Pons (tissue), 1 donor: Measurements from ENCODE around the gene RAB8A.
A peak's percentile ranks its signal among the peaks of the same experiment; 100 is the strongest.
"Not testable (repeated sequence)": the region's sequence is repeated elsewhere in the genome, so short reads cannot be mapped to it uniquely, and the experiment has no call there.

Source experiments
- DNase-seq: peaks from one replicate; pipeline ENCODE4 v3.0.0-alpha.2; 2016; ENCODE audit warnings: low spot score

RAB8A gene

DNA sequence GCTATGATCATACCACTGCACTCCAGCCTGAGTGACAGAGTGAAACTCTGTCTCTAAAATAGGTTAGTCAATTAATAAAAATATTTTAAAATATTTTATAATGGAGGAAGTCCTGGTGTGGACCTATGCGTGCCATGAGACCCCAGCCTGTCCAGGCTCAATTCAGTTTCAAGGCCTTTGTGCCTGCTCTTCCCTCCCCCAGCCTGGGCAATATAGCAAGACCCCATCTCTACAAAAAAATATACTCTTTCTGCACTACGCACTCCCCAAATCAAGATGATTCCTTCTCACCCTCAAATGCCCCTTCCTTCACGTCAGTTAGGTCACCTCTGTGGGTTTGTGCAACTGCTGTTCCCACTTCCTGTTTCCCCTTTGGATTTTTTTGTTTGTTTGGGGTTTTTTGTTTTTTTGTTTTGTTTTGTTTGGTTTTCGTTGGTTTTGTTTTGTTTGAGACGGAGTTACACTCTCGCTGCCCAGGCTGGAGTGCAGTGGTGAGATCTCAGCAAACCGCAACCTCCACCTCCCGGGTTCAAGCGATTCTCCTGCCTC lies 30.4 kb downstream of the RAB8A start:
- no peak for DNase-seq

DNA sequence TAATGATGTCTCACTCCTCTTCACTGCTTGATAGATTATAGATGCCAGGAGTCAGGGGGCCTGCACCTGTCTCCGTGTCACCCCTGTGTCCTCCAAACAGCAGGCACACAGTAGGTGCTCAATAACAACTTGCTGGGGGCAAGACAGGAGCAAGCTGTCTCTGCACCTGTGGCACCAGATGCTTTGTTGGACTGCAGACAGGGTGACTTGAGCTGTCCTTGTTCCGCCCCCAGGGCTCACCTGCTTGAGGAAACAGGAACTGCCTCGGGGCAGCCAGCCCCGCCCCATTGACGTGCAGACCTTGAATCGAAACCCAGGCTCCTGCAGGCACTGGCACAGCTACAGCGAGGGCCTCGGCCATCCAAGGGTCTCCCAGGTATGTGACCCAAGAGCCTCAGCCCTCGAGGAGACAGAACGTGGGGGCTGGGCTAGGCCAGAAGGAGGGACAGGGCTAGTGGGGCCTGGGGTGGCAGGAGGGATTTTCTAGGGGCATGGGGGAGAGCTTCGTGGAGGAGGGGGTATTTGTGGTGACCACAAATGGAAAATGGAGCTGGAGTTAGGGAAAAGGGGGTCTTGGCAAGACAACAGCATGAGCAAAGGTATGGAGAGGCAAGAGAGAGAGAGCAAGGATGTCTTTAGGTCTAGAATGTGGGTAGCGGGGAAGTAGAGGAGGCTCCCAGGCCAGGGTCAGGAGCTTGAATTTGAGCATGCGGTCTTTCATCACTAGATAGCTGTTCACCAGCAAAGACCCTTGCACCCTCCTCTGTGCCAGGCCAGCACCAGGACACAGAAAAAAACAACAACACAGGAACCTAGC lies 31.9 kb downstream of the RAB8A start, which contains the start of gene HSH2D:
Gene HSH2D (plus strand): TSS at position 287 of the 817 bp plus-strand sequence. CDS start 5,066 bp downstream, outside the sequence.
- no peak for DNase-seq

DNA sequence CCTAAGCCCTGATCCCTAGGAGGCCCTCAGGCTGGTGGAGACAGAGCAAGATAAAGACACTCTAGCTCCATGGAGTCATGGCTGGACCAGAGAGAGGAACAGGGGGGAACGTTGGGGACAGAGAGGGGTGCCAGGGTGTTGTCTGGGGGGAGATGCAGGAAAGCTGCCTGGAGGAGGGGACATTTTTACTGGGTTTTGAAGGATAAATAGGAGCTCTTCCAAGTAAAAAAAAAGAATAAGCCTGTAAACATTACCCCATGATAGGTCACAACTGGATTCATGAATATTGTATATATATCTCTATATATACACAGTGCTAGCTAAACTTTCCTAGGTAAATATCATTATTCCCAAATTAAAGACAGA lies 32.5 kb downstream of the RAB8A start:
- no peak for DNase-seq

DNA sequence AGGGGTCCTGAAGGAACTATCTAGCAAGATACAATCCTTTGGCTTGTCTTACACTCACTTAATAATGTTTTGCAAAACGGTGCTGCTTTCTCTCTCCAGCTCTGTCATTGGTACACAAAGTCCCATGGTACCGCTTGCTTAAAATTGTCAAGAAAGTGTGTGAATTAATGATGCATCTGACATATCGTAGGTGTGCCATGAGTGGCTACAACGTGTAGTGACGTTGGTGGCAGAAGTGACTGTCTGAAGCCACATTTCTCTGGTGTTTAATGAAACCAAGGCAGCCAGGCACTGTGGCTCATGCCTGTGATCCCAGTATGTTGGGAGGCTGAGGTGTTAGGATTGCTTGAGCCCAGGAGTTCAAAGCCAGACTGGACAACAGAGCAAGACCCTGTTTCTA lies 34.4 kb downstream of the RAB8A start:
- DNase-seq, result no peak

DNA sequence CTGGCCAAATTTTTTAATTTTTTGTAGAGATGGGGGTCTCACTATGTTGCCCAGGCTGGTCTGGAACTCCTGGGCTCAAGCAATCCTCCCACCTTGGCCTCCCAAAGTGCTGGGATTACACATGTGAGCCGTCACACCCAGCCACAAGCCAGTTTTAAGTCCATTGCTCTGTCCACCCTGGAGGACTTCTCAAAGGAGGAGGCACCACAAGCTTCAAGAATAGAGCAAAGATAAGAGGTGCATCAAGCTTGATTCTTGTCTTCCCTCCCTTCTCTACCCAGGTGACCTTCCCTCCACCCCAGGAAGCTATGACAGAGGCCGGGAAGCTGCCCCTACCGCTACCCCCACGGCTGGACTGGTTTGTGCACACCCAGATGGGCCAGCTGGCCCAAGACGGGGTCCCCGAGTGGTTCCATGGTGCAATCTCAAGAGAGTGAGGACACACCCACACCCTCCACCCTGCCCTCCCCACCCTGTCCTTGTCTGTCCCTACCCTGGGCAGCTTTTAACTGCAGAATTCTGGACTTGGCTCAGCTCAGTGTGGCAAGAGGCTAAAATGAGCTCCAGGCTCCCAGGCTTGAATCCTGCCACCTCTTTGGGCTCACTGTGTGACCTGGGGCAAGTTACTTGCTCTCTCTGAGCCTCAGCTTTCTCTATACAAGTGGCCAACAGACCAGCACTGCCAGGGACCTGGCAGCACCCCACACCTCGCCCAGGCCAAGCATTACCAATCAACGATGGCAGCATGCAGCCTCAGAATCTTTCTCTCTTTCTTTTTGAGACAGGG lies 36.9 kb downstream of the RAB8A start:
- DNase-seq, result no peak

DNA sequence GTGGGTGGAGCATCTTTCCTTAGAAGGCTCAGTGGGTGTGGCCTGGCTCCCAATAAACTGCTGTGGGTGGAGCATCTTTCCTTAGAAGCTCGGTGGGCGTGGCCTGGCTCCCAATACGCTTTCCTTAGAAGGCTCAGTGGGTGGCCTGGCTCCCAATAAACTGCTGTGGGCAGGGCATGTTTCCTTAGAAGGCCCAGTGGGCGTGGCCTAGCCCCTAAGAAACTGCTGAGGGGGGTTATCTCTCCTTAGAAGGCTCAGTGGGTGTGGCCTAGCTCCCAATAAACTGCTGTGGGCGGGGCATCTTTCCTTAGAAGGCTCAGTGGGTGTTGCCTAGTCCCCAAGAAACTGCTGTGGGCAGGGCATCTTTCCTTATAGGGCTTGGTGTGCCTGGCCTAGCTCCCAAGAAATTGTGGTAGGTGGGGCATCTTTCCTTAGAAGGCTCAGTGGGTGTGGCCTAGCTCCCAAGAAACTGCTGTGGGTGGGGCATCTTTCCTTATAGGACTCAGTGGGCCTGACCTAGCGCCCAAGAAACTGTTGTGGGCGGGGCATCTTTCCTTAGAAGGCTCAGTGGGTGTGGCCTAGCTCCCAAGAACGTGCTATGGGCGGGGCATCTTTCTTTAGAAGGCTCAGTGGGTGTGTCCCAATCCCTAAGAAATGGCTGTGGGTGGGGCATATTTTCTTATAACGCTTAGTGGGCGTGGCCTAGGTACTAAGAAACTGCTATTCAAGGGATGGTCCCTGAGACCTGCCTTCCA lies 42.1 kb downstream of the RAB8A start:
- no peak for DNase-seq

DNA sequence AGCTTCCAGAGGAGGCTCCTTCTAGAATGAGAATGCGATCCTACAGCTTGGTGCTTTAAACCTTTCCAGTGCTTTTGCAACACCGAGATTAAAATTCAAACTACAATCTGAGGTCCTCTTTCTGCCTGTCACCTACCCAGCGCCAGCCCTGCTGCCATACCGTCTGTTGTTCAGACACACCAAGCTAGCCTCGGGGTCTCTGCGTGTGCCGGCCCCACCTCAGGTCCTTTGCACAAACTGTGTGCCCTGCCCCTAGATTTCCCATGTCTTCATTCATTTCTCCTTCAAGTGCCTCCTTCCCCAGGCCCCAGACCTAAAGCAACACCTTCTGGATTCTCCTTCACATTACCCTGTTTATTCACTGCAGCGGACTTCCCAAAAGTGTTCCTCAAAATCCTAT lies 42.9 kb downstream of the RAB8A start:
- DNase-seq, result no peak

DNA sequence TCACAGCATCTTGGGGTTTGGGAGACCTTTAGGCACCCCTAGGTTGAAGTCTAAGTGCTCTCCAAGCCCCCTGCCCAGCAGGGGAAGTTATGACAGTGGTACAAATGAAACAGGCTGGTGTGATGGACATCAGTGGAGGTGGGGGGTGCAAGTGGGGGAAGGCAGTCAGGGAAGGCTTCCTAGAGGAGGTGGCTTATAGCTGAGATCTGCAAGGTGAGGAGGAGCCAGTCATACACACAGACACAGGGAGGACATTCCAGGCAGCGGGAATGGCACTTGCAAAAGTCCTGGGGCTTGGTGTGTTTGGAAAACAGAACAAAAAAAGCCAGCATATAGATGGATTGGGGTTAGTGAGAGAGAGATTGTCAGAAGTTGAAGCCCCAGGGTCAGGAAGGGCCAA lies 43.4 kb downstream of the RAB8A start:
- no peak for DNase-seq

DNA sequence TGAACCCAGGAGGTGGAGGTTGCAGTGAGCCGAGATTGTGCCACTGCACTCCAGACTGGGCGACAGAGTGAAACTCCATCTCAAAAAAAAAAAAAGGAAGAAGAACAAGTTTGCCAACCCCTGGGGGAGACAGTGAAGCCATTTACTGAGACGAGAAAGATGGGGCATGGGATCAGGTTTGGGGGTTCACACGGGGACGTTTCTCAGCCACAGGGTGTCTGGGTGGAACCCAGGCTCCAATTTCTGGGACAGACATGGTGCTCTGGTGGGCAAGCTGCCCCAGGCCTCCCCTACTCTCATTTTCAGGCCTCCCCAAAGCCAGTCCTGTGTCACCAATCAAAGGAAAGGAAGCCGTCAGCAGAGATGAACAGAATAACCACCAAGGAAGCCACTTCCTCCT lies 45.2 kb downstream of the RAB8A start:
- DNase-seq, result no peak

DNA sequence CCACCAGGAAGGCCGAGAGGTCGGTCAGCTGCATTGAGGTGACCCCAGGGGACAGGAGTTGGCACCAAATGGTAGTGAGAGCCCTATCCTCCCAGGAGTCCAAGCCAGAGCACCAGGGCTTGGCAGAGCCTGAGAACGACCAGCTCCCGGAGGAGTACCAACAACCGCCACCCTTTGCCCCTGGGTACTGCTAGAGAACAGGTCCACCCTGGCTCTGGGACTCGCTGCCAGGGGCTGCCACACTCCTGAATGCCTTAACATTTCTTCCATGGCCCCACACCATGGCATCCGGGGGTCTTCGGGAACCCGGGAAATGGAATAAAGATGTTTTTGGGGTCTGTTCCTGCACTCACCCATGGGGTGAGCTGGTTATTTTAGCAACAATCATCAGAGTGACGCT lies 45.9 kb downstream of the RAB8A start:
- DNase-seq, result no peak

DNA sequence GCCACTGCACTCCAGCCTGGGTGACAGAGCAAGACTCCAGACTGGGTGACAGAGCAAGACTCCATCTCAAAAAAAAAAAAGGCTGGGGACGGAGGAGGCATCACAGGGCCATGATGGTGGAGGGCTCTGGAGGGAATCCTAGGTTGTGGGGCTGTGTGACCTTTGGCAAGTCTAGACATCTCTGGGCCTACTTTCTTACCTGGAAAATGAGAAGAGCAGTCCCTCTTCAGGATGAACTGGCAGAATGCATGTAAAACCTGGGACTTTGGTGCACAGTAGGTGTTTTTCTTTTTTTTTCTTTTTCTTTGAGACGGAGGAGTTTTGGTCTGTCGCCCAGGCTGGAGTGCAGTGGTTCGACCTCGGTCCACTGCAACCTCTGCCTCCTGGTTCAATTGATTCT lies 48.0 kb downstream of the RAB8A start:
- DNase-seq, result no peak

DNA sequence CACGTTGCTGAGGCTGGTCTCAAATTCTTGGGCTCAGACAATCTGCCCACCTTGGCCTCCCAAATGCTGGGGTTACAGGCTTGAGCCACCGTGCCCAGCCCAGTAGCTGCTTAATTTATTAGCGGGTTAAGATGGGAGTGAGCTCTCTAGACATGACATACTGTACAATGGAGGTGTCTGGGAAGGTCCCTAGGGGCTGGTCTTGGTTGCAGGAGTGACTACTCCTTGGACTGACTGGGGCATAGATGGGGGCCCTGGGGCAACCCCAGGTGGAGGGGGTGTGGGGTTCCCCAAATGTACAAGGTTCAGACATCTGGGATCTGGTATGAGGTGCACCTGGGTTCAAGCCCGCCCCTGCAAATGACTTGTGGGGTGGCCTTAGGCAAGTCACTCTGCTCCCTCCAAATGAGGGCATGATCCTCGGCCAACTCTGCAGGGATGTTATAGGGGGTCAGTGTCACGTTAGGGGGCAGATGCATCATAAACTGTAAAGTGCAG lies 48.8 kb downstream of the RAB8A start:
- DNase-seq, result no peak

DNA sequence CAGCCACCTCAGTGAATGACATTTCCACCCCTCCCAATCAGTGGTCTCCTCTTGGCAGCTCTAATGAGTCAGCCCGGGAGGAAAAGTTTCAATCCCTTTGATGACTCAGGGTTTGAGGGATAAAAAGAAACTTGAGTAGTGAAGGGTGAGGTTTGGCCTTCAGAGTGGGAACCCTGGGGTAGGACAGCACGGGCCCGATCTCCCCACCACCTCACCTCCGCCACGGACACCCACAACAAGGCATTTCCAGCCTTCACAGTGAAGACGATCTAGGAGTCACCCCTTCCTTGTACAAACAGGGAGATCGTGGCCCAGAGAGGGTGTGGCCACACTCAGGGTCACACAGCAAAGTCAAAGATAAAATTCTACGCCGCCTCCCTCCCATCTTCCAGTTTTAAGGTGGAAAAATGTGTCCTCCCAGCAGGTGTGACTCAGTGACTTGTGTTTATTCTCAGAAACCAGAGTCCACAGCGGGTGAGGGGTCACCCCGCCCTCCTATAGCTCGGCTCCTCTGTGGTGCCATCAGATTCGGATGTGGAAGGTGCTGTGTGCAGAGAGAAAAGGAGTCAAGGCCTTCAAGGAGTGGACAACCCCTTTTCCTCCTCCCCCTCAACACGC lies 49.4 kb downstream of the RAB8A start:
- no peak for DNase-seq

DNA sequence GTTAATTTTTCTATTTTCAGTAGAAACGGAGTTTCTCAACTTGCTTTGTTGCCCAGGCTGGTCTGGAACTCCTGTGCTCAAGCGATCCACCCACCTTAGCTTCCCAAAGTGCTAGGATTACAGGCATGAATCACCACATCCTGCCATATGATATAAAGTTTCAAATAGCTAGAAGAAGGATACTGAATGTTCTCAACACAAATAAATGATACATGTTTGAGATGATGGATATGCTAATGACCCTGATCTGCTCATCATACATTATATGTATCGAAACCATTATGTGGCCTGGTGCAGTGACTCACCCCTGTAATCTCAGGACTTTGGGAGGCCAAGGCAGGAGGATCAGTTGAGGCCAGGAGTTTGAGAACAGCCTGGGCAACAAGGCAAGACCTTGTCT lies 50.2 kb downstream of the RAB8A start:
- DNase-seq, result no peak

DNA sequence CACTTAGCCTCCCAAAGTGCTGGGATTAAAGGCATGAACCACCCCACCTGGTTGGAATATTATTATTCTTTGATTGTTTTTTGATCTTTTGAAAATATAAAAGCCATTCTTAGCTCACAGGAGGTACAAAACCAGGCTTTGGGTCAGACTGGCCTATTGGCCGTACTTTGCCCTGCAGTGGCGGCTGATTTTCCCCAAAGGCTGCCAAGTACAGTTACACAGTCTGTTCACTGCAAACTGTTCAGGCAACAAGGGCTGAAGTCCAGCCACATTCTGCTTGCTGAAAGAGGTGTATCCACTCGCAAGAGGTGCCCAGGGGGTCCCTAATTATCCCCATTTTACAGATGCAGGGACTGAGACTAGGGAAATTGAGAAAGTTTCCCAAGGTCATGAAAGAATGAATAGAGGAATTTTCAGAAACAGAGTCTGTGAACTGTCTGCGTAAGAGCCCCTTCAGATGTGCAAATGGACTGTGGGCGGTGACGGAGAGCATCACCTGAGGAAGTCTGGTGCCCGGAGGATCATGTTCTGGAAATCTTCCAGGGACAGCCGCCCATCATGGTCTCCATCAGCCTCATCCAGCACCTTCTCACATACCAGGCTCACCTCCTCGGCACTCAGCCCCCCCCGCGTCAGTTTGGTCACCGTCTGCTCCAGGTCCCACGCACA lies 52.7 kb downstream of the RAB8A start:
- no peak for DNase-seq

DNA sequence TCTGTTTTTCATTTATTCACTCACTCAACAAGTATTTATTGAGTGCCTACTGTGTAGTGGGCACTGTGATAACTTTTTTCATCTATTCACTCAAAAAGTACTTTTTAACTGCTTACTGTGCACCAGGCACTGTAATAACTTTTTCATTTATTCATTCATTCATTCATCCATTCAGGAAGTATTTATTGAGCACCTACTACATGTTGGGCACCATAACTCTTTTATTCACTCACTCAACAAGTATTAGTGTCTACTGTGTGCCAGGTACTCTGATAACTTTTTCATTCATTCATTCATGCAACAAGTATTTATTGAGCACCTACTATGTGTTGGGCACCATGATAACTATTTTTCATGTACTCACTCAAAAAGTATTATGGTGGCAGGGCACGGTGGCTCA lies 54.7 kb downstream of the RAB8A start:
- DNase-seq, result no peak

DNA sequence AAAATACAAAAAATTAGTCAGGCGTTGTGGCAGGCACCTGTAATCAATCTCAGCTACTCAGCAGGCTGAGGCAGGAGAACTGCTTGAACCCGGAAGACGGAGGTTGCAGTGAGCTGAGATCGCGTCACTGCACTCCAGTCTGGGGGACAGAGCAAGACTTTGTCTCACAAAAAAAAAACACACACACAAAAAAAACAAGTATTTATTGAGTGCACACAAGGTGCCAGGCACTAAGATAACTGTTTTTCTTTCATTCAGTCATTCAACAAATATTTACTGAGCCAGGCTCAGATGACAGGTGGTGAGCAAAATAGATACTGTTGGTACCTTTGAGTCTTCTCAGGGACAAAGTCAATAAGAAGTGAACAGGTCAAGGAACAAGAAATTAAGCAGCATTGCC lies 55.4 kb downstream of the RAB8A start:
- no peak for DNase-seq

DNA sequence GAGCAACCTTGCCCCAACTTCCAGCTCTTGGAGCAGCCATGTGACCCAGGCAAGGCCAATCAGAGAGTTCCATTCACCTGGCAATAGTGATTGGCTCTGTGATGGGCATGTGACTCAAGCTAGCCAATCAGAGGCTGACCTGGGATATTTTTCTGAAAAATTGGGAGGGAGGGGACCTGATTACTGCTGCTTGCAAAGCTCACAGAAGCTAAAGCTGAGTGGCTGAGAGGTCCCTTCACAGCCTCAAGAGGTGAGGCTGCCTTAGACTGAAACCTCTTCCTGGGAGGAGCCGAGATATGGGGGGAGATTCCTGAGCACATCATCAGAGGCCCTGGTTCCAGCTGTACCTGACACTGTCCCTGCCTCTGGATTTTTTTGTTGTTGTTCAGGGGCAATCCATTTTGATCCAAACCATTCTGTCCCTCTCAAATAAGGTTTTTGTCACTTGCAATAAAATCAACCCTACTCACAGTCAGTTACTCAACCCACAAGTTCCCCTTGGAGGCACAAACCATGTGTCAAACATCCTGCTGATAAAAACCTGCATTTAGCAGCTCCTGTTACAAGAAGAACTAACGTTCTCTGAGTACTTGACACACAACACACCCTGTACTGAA lies 56.9 kb downstream of the RAB8A start:
- DNase-seq, result peak; percentile 17

DNA sequence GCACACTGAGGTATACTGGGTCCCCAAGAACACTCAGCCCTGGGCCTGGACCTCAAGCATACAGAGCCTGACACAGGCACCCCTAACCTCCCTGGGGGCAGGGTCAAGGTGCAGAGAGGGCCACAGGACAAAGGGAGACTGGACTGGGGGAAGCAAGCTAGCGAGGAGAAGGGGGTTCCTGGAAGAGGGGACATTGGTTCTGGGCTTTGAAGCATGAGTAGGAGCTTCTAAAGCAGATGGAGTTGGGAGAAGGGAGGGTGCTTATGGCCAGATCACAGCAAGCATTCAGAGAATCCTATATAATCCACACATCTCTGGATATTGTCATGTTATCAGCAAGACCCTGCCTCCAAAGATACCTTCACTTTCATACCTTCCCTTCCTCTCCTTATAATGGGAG lies 58.4 kb downstream of the RAB8A start:
- no peak for DNase-seq

DNA sequence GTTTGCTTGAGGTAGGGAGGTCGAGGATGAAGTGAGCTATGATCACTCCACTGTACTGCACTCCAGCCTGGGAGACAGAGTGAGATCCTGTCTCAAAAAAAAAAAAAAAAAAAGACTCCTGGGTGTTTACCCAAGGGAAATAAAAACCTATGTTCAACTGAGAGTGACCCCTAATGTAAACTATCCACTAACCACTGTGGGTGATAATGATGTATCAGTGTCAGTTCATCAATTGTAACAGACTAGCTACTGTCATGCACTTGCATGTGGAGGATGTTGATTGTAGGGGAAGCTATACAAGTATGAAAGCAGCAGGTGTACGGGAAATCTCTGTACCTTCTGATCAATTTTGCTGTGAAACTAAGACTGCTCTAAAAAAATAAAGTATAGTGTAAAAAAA lies 64.3 kb downstream of the RAB8A start:
- no peak for DNase-seq

DNA sequence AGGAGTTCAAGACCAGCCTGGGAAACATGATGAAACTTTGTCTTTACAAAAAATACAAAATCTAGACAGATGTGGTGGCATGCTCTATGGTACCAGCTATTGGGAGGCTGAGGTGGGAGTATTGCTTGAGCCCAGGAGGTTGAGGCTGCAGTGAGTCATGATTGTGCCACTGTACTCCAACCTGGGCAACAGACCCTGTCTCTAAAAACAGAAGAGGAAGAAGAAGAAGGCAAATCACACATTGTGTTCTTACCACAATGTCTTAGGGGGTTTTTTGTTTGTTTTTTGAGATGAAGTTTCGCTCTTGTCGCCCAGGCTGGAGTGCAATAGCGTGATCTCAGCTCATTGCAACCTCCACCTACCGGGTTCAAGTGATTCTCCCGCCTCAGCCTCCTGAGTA lies 67.2 kb downstream of the RAB8A start:
- DNase-seq, result not testable (repeated sequence)
